ENCODE measurements around the gene EPG5. TPM values are rescaled to one million over a fixed set of nuclear protein-coding genes. Genes with fewer than 3 reads are reported as not detected.

The EPG5 gene
- total RNA-seq, 4 donors from 2014 or later, result 13.6 to 43.4 (median 21.8) TPM

GRCh38 chr18:45841060-45841764 is 125.9 kb downstream of the EPG5 start:
- Histone ChIP-seq H3K36me3 (no peaks in the 10 kb centered on the region), H3K4me3 (no peak overlapping the region), H3K27ac (no peak overlapping the region), H3K4me1 (no peaks in the 10 kb centered on the region), H3K9me3 (no peaks in the 10 kb centered on the region), H3K27me3 (peaks cover 0 to 10% of the 10 kb centered on the region in 2 donors)
- no peak for DNase-seq
- intact Hi-C loops (cut with DNase I; ENCODE audit: low total_unique reads), result no loop called here
- TF ChIP-seq, protein P1, sequence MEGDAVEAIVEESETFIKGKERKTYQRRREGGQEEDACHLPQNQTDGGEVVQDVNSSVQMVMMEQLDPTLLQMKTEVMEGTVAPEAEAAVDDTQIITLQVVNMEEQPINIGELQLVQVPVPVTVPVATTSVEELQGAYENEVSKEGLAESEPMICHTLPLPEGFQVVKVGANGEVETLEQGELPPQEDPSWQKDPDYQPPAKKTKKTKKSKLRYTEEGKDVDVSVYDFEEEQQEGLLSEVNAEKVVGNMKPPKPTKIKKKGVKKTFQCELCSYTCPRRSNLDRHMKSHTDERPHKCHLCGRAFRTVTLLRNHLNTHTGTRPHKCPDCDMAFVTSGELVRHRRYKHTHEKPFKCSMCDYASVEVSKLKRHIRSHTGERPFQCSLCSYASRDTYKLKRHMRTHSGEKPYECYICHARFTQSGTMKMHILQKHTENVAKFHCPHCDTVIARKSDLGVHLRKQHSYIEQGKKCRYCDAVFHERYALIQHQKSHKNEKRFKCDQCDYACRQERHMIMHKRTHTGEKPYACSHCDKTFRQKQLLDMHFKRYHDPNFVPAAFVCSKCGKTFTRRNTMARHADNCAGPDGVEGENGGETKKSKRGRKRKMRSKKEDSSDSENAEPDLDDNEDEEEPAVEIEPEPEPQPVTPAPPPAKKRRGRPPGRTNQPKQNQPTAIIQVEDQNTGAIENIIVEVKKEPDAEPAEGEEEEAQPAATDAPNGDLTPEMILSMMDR (IDR thresholded peaks at IDR 0.05), result no peak
- no peak for TF ChIP-seq POLR2A (IDR thresholded peaks at IDR 0.05)

DNA sequence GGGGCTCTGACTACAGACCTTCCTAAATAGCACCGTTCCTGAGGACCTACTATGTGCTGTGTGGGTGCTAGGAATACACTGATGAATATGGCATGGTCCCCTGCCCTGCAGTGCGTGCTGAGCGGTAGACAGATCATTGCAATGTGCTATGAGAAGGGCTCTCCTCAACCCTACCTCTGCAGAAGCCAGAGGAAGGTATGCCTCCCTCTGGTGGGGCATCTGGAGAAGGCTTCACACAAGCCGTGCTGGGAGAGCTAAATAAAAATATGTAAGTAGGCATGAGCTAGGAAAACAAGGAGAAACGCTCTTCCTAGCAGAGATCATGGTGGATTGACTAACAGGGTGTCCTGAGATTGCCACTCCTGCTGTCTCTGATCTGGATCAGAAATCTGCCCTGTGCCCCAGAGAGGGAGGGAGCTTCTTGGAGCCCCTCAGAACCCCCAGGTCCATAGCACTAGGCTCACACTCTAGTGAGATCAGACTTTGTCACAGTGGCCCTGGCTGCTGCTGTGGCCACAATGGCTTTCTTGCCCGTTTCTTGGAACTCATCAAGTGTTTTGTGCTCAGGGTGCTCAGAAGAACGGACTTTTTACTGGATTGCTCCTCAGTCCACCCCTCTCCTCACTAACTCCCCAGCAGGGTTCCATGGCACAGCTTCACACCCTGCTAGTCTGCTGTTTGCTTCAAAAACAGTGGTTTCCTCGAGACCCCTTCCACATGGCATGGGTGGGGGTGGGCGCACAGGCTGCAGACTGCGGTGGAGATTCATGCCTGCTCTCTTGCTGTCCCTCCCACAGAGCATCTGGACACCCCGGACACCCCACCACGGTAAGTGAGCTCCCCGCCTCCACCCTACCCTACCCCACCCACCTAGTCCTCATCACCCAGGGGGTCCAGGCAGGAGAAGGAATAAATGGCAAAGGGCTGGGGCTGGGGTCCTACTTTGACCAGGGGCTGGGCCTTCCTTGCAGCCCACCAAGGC is 127.4 kb downstream of the EPG5 start:
- DNase-seq, result no peak
- peaks cover 0 to 10% of the 10 kb centered on the region in 2 donors for H3K27me3 ChIP-seq
- no peaks in the 10 kb centered on the region for H3K4me1 ChIP-seq
- H3K27ac ChIP-seq, result no peak overlapping the region
- intact Hi-C loops (cut with DNase I; ENCODE audit: low total_unique reads), result no loop called here
- H3K36me3 ChIP-seq, result no peaks in the 10 kb centered on the region
- TF ChIP-seq, protein P1 (IDR thresholded peaks at IDR 0.05), result peak in 2 of 4 experiments; percentile 4 to 6
- no peak for TF ChIP-seq POLR2A (IDR thresholded peaks at IDR 0.05)
- no peaks in the 10 kb centered on the region for H3K9me3 ChIP-seq
- no peak overlapping the region for H3K4me3 ChIP-seq

GRCh38 chr18:45838302-45839070 is 128.6 kb downstream of the EPG5 start:
- Histone ChIP-seq H3K27ac (no peak overlapping the region), H3K27me3 (peaks cover 0 to 10% of the 10 kb centered on the region in 2 donors), H3K4me1 (no peaks in the 10 kb centered on the region), H3K4me3 (no peak overlapping the region), H3K9me3 (no peaks in the 10 kb centered on the region), H3K36me3 (no peaks in the 10 kb centered on the region)
- no peak for DNase-seq
- TF ChIP-seq, protein P1 (IDR thresholded peaks at IDR 0.05), result no peak
- no peak for TF ChIP-seq POLR2A (IDR thresholded peaks at IDR 0.05)
- intact Hi-C loops (cut with DNase I; ENCODE audit: low total_unique reads), result no loop called here

DNA sequence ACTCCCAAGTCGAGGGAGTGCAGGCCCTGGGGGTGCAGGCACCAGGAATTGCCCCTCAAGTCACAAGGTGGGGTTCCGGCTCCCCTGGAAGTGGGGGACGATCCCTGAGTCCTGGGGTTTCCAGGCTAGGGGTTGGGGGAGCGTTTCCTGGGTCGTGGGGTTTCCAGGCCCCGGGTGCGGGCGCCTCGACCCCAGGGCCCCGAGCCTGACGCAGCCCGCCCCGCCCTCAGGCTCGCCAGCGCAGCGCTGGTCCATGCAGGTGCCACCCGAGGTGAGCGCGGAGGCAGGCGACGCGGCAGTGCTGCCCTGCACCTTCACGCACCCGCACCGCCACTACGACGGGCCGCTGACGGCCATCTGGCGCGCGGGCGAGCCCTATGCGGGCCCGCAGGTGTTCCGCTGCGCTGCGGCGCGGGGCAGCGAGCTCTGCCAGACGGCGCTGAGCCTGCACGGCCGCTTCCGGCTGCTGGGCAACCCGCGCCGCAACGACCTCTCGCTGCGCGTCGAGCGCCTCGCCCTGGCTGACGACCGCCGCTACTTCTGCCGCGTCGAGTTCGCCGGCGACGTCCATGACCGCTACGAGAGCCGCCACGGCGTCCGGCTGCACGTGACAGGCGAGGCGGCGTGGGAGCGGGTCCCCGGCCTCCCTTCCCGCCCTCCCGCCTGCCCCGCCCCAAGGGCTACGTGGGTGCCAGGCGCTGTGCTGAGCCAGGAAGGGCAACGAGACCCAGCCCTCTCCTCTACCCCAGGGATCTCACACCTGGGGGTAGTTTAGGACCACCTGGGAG is 129.7 kb downstream of the EPG5 start:
- no peak for DNase-seq
- Histone ChIP-seq H3K4me1 (no peaks in the 10 kb centered on the region), H3K9me3 (no peaks in the 10 kb centered on the region), H3K4me3 (peak overlapping the region in 1 of 2 donors; percentile 26), H3K27me3 (peaks cover 0 to 10% of the 10 kb centered on the region in 2 donors), H3K36me3 (no peaks in the 10 kb centered on the region), H3K27ac (no peak overlapping the region)
- TF ChIP-seq, protein P1 (IDR thresholded peaks at IDR 0.05), result peak in 1 of 4 experiments; percentile 22
- no peak for TF ChIP-seq POLR2A (IDR thresholded peaks at IDR 0.05)
- intact Hi-C loops (cut with DNase I; ENCODE audit: low total_unique reads), result no loop called here
